CD4-positive, alpha-beta memory T cell (primary cell): ENCODE results near the gene ATXN7L1. TPM values are rescaled to one million over a fixed set of nuclear protein-coding genes. Genes with fewer than 3 reads are reported as not detected.

Experiments
- CTCF ChIA-PET: fragments of 350-600 bp; sonication (Branson Sonifier 250); formaldehyde crosslinking; loops from one replicate; lab custom pipeline; 2021; ENCODE audit warnings: inconsistent platforms; ENCODE audit not compliant: partially characterized antibody; lab: Charles Lee
- POLR2A ChIA-PET: fragments of 350-600 bp; sonication (Branson Sonifier 250); formaldehyde crosslinking; loops from one replicate; lab custom pipeline; 2021; ENCODE audit not compliant: partially characterized antibody; lab: Charles Lee
- DNase-seq, 5 donors: peaks; one replicate each; pipeline versions ENCODE4 v3.0.0 to v3.0.0-alpha.2; 2020 to 2022; ENCODE audit warnings: mixed read lengths in 1 of 5
- H3K27ac ChIP-seq: one replicate; pipeline ENCODE4 v1.7.0; 2013; ENCODE audit warnings: low read depth, low read length
- H3K27me3 ChIP-seq: 2 replicates; pipeline ENCODE4 v1.7.0; 2013; ENCODE audit warnings: mild to moderate bottlenecking, low read length, moderate library complexity; ENCODE audit not compliant: insufficient read depth
- H3K36me3 ChIP-seq: 2 replicates; pipeline ENCODE4 v1.7.0; 2013; ENCODE audit warnings: mild to moderate bottlenecking, low read length, moderate library complexity; ENCODE audit not compliant: insufficient read depth
- H3K4me1 ChIP-seq: 2 replicates; pipeline ENCODE4 v1.7.0; 2013; ENCODE audit warnings: mild to moderate bottlenecking, low read length, moderate library complexity; ENCODE audit not compliant: insufficient read depth
- H3K4me3 ChIP-seq, 2 donors: one replicate each; pipeline ENCODE4 v1.7.0; 2013; ENCODE audit warnings: low read length in 2 of 2, mild to moderate bottlenecking in 1 of 2
- H3K9me3 ChIP-seq, 2 donors: one replicate each; pipeline ENCODE4 v1.7.0; 2013; ENCODE audit warnings: low read length in 2 of 2, control low read depth in 1 of 2; ENCODE audit not compliant: control insufficient read depth in 1 of 2
- H3K27ac Mint-ChIP-seq, 7 donors: one replicate each; pipeline ENCODE4 v1.8.0; 2020 to 2021; ENCODE audit warnings: mixed read lengths in 7 of 7, mild to moderate bottlenecking in 6 of 7, inconsistent platforms in 3 of 7, moderate library complexity in 3 of 7
- H3K27me3 Mint-ChIP-seq, 2 donors: one replicate each; pipeline ENCODE4 v1.8.0; 2020 to 2021; ENCODE audit warnings: mixed read lengths in 2 of 2
- H3K36me3 Mint-ChIP-seq, 2 donors: one replicate each; pipeline ENCODE4 v1.8.0; 2020 to 2021; ENCODE audit warnings: mixed read lengths in 2 of 2, inconsistent platforms in 1 of 2, mild to moderate bottlenecking in 1 of 2
- H3K4me1 Mint-ChIP-seq, 4 donors: one replicate each; pipeline ENCODE4 v1.8.0; 2020 to 2021; ENCODE audit warnings: mixed read lengths in 4 of 4, mild to moderate bottlenecking in 1 of 4
- H3K4me3 Mint-ChIP-seq, 8 donors: one replicate each; pipeline ENCODE4 v1.8.0; 2020 to 2021; ENCODE audit warnings: mixed read lengths in 8 of 8, mild to moderate bottlenecking in 7 of 8, moderate library complexity in 6 of 8, inconsistent platforms in 3 of 8
- H3K9me3 Mint-ChIP-seq, 8 donors: one replicate each; pipeline ENCODE4 v1.8.0; 2020 to 2021; ENCODE audit warnings: mixed read lengths in 8 of 8, mild to moderate bottlenecking in 5 of 8, inconsistent platforms in 3 of 8, moderate library complexity in 1 of 8
- intact Hi-C: fragments of 100-400 bp; cut with micrococcal nuclease; formaldehyde crosslinking; loops from one replicate; pipeline ENCODE4 v1.15.1; 2023
- polyA plus RNA-seq, 2 donors: library from polyadenylated mRNA; unstranded; fragments of 300-500 nt; fragmentation: Illumina TruSeq; gene quantifications; one replicate each; pipeline ENCODE4 v1.2.3, GENCODE V29; 2021
- total RNA-seq, 2 experiments: library from RNA; stranded (reverse); gene quantifications; one replicate each; pipeline ENCODE4 v1.2.3, GENCODE V29; 2021

ATXN7L1 gene
- total and polyA plus RNA-seq, 4 experiments from 2014 or later = 8.7 to 62.2 (median 42.6) TPM

DNA sequence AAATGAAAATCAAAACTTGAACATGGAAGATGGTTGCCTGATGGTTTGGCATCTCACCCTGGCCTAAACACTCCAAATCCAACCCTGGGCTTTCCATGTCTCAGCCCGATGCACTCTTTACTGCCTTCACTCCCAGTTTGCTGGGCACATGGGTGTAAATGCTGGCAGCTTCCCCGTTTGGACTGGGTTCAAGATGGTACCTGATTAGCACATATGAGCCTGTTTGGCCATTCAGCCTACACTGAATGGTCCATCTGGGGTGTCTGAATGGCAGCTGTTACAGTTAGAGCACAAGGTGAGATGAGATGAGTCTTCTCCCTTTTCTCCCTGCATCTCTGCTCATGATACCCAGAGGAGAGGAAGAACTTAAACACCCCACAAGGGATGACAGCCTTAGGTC is 37.1 kb downstream of the ATXN7L1 start:
- Mint-ChIP-seq H3K27me3 (no peaks in the 10 kb centered on the region), H3K4me1 (peaks cover 5 to 20% (median 12%) of the 10 kb centered on the region in 4 donors), H3K36me3 (peaks cover 0 to 21% of the 10 kb centered on the region in 2 donors), H3K4me3 (no peak overlapping the region), H3K9me3 (no peaks in the 10 kb centered on the region), H3K27ac (peak overlapping the region in 2 of 7 donors; percentile 25 to 30)
- Histone ChIP-seq H3K4me1 (peaks cover 8% of the 10 kb centered on the region), H3K27me3 (no peaks in the 10 kb centered on the region), H3K27ac (no peak overlapping the region), H3K36me3 (no peaks in the 10 kb centered on the region), H3K4me3 (no peak overlapping the region), H3K9me3 (no peaks in the 10 kb centered on the region)
- intact Hi-C loops = no loop called here
- ChIA-PET POLR2A (no interaction called here), CTCF (interaction anchor here (0.8 kb wide), 1 partner anchor 11 kb away, joined by 3 read pairs; no protein-coding TSS in a partner anchor)
- no peak for DNase-seq

DNA sequence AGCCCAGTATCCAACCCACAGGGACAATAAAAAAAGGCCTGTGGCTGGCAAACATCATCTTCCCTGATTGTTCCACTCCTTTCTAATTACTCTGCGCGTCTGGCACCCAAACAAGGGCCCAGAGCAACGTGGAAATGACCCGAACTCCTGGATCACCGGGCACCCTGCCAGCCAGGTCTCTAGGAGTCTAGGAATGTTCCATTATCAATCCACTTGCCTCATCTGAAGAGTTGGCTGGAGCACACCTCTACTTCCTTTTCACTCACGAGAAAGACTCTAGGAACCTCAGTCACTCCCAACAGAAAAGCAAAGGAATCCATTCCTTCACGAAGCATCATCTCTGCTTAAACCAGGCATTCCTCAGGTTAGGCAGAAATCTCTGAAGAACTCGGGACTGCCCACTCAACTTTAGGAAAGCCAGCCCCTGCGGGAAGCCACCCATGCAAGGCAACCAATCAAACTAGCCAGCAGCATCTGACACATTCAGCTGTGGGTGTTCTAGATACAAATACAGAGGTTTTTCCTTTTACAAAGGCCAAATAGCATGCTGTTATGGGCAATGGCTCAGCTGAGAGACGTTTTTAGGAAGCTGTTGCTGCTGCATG is 37.7 kb downstream of the ATXN7L1 start:
- intact Hi-C loops = no loop called here
- peaks cover 0 to 16% of the 10 kb centered on the region in 2 donors for H3K36me3 Mint-ChIP-seq
- no peak for DNase-seq
- H3K36me3 ChIP-seq = no peaks in the 10 kb centered on the region
- H3K27me3 ChIP-seq = no peaks in the 10 kb centered on the region
- no peak overlapping the region for H3K4me3 Mint-ChIP-seq
- ChIA-PET CTCF (interaction anchor here (0.8 to 1.0 kb wide), 2 partner anchors 9 to 10 kb away, joined by 3 read pairs; no protein-coding TSS in a partner anchor), POLR2A (no interaction called here)
- peaks cover 8% of the 10 kb centered on the region for H3K4me1 ChIP-seq
- no peak overlapping the region for H3K4me3 ChIP-seq
- peaks cover 5 to 20% (median 12%) of the 10 kb centered on the region in 4 donors for H3K4me1 Mint-ChIP-seq
- H3K27ac ChIP-seq = no peak overlapping the region
- no peaks in the 10 kb centered on the region for H3K27me3 Mint-ChIP-seq
- no peaks in the 10 kb centered on the region for H3K9me3 ChIP-seq
- H3K27ac Mint-ChIP-seq = no peak overlapping the region
- no peaks in the 10 kb centered on the region for H3K9me3 Mint-ChIP-seq

DNA sequence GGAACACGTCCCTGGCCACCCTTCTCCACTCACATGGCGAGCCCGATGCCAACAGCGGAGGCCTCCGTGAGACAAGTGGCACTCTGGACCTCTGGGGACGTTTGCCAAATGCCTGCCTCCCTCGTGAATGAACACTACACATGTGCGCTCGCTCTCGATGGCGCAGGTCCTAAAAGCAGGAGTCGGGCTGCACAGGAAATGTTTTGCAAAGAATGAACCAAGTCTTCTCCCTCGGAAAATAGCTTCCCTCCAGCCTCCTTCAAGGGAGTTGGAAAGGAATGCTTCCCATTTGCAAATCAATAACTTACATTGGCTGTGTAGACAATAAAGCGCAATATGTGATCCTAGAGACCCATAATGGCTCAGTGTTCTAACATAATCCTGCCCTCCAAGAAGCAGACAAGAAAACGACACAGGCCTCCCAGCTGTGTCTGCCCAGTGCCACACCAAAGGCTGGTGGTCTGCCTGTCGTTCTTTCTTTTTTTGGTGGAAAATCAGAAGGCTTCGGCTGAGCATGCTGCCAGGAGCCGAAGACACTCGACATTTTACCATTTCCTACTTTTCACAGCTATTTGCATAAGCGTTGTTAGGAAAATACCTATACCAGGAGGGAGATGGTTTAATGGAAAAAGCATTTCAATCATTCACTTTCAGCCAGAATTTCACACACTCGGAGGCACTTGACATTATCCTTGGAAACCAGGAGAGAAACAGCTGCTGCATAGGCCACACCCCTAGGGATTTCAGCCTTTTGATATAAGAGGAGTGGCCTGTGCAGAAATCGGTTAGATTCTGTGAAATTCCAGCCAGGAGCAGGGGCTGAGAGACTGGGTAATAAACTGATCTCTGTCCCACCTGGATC is 38.4 kb downstream of the ATXN7L1 start:
- no peaks in the 10 kb centered on the region for H3K9me3 ChIP-seq
- Mint-ChIP-seq H3K36me3 (peaks cover 0 to 15% of the 10 kb centered on the region in 2 donors), H3K4me1 (peaks cover 10 to 26% (median 13%) of the 10 kb centered on the region in 4 donors), H3K27ac (no peak overlapping the region), H3K4me3 (no peak overlapping the region), H3K9me3 (no peaks in the 10 kb centered on the region), H3K27me3 (no peaks in the 10 kb centered on the region)
- H3K27ac ChIP-seq = no peak overlapping the region
- H3K4me1 ChIP-seq = peaks cover 8% of the 10 kb centered on the region
- ChIA-PET POLR2A (interaction anchor here (1.0 kb wide), 1 partner anchor 10 kb away, joined by 3 read pairs; no protein-coding TSS in a partner anchor), CTCF (interaction anchor here (1.0 kb wide), 1 partner anchor 10 kb away, joined by 3 read pairs; no protein-coding TSS in a partner anchor)
- intact Hi-C loops = no loop called here
- no peak for DNase-seq
- H3K27me3 ChIP-seq = no peaks in the 10 kb centered on the region
- no peaks in the 10 kb centered on the region for H3K36me3 ChIP-seq
- no peak overlapping the region for H3K4me3 ChIP-seq

DNA sequence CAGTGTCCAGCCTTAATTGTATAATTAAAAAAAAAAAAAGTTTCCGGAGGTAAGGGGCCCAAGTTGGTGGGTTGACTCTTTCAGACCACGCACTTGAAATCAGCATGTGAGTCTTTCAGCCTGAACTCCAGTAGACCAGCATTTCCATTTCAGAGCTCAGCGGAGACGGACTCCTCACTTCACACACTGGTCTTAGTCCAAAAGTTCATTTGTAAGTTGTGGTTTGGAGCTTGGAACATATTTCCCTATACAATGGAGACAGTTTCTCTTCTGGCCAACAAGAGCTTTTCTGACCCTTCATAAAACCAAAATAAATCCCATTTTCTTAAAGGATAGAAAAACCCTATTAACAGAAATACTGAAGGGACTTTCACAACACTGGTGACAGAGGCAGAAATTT is 41.0 kb downstream of the ATXN7L1 start:
- POLR2A ChIA-PET = interaction anchor here (1.1 kb wide), 1 partner anchor 13 kb away, joined by 3 read pairs; no protein-coding TSS in a partner anchor
- Histone ChIP-seq H3K4me3 (no peak overlapping the region), H3K36me3 (no peaks in the 10 kb centered on the region), H3K4me1 (peaks cover 5% of the 10 kb centered on the region), H3K27ac (no peak overlapping the region), H3K9me3 (no peaks in the 10 kb centered on the region), H3K27me3 (no peaks in the 10 kb centered on the region)
- H3K4me1 Mint-ChIP-seq = peaks cover 12 to 34% (median 16%) of the 10 kb centered on the region in 4 donors
- intact Hi-C loops = no loop called here
- CTCF ChIA-PET = interaction anchor here (0.7 to 1.2 kb wide), 2 partner anchors 13 to 24 kb away, joined by 3 read pairs; no protein-coding TSS in a partner anchor
- no peak for DNase-seq
- no peaks in the 10 kb centered on the region for H3K9me3 Mint-ChIP-seq
- H3K27ac Mint-ChIP-seq = no peak overlapping the region
- H3K27me3 Mint-ChIP-seq = no peaks in the 10 kb centered on the region
- peaks cover 0 to 10% of the 10 kb centered on the region in 2 donors for H3K36me3 Mint-ChIP-seq
- H3K4me3 Mint-ChIP-seq = no peak overlapping the region

DNA sequence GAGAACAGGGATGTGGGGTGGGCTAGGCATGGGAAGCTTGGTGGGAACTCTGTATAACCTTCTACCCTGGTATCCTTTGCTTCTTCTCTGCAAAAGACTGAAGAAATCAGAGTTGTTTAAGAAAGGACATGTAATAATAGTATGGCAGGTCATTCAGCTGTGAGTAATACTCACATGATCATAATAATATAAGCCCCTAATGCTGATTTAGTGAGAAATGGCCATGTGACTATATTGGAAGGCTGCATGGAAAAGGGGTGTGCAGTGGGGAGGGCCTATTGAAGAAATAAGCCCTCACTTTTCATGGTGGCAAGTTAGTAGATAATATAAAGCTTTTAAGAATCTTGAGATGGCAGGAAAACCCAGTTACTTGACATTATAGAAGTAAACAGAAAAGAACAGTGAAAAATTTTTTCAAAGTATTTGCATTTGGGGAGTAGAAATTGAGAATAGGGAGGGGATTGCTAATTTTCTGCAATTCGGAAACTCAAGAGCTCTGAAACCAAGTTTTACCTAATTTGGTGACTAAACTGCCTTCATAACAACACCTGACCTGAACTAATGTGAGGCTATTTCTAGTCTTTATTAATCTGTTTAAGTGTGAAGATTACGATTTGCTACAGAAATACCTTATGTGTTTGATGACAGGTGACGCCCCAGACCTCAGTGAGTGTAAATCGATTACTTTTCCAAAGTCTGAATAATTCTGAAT is 44.4 kb downstream of the ATXN7L1 start:
- Mint-ChIP-seq H3K9me3 (no peaks in the 10 kb centered on the region), H3K27ac (peak overlapping the region in 3 of 7 donors; percentile 20 to 25 (median 21)), H3K27me3 (no peaks in the 10 kb centered on the region), H3K36me3 (peaks cover 0 to 8% of the 10 kb centered on the region in 2 donors), H3K4me3 (no peak overlapping the region), H3K4me1 (peaks cover 6 to 24% (median 10%) of the 10 kb centered on the region in 4 donors)
- no peaks in the 10 kb centered on the region for H3K36me3 ChIP-seq
- ChIA-PET CTCF (interaction anchor here (0.6 to 1.0 kb wide), 2 partner anchors 22 to 71 kb away, joined by 3 read pairs; no protein-coding TSS in a partner anchor), POLR2A (interaction anchor here (0.8 kb wide), 1 partner anchor 17 kb away, joined by 4 read pairs; no protein-coding TSS in a partner anchor)
- H3K27ac ChIP-seq = no peak overlapping the region
- intact Hi-C loops = no loop called here
- H3K9me3 ChIP-seq = no peaks in the 10 kb centered on the region
- DNase-seq = no peak
- H3K4me1 ChIP-seq = no peaks in the 10 kb centered on the region
- no peak overlapping the region for H3K4me3 ChIP-seq
- no peaks in the 10 kb centered on the region for H3K27me3 ChIP-seq

DNA sequence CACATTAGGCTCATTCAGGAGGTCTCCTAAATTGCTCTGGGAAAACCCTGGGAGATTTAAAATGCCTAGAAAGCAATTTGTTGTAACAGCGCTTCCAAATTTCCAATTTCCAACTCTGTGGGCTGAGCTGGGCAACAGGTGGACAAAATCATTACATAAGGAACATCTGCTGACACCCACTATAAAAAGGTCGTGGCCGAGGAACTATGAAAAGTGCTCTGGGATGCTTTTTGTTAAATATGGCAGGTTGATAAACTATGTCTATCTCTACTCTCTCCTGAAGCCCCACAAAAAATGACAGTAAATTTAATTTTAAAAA is 45.1 kb downstream of the ATXN7L1 start:
- peaks cover 6 to 24% (median 10%) of the 10 kb centered on the region in 4 donors for H3K4me1 Mint-ChIP-seq
- H3K4me1 ChIP-seq = no peaks in the 10 kb centered on the region
- H3K27ac ChIP-seq = no peak overlapping the region
- CTCF ChIA-PET = interaction anchor here (1.0 kb wide), 1 partner anchor 46 kb away, joined by 3 read pairs; no protein-coding TSS in a partner anchor
- no peak for DNase-seq
- H3K36me3 Mint-ChIP-seq = peaks cover 0 to 8% of the 10 kb centered on the region in 2 donors
- no peaks in the 10 kb centered on the region for H3K9me3 ChIP-seq
- no peaks in the 10 kb centered on the region for H3K9me3 Mint-ChIP-seq
- no peak overlapping the region for H3K27ac Mint-ChIP-seq
- POLR2A ChIA-PET = no interaction called here
- H3K27me3 ChIP-seq = no peaks in the 10 kb centered on the region
- intact Hi-C loops = no loop called here
- H3K27me3 Mint-ChIP-seq = no peaks in the 10 kb centered on the region
- no peaks in the 10 kb centered on the region for H3K36me3 ChIP-seq
- no peak overlapping the region for H3K4me3 ChIP-seq
- no peak overlapping the region for H3K4me3 Mint-ChIP-seq
